C1 segment of cervical spinal cord (tissue), 14 donors: ENCODE results near the gene MED4.

Experiments
- DNase-seq, 14 donors: peaks; one replicate each; lab custom pipeline; 2025; lab: John Stamatoyannopoulos, UW

The MED4 gene, protein sequence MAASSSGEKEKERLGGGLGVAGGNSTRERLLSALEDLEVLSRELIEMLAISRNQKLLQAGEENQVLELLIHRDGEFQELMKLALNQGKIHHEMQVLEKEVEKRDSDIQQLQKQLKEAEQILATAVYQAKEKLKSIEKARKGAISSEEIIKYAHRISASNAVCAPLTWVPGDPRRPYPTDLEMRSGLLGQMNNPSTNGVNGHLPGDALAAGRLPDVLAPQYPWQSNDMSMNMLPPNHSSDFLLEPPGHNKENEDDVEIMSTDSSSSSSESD

DNA sequence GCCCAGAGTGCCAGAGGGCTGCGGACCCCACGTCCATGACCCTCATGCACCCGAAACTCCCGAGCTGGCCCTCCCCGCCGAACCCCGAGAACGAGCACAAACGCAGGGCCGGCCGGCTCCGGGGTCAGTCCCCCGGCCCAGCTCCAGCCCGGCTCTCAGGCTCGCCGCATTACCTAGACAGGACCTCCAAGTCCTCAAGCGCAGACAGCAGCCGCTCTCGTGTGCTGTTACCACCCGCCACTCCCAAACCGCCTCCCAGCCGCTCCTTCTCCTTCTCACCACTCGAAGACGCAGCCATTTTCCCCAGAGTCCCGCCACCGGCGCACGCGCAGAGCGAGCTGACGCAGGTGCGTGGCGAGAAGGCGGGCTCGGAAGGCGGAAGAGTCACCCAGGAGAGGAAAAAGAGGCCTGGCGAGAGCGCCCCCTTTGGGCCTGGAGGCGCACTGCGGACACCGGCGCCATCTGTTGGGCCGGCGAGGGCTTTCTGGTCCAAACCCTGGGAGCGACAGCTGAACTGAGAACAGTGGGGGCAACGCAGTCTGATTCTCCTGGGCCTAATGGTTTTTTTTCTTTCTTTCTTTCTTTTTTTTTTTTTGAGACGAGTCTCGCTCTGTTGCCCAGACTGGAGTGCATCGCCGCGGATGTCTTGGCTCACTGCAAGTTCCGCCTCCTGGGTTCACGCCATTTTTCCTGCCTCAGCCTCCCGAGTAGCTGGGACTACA is at the start of gene MED4:
MED4 (minus strand) TSS at position 324 of the 722 bp plus-strand sequence; CDS start at position 298, 26 bp downstream.
- DNase-seq, result peak; percentile 67 to 97 (median 90)

DNA sequence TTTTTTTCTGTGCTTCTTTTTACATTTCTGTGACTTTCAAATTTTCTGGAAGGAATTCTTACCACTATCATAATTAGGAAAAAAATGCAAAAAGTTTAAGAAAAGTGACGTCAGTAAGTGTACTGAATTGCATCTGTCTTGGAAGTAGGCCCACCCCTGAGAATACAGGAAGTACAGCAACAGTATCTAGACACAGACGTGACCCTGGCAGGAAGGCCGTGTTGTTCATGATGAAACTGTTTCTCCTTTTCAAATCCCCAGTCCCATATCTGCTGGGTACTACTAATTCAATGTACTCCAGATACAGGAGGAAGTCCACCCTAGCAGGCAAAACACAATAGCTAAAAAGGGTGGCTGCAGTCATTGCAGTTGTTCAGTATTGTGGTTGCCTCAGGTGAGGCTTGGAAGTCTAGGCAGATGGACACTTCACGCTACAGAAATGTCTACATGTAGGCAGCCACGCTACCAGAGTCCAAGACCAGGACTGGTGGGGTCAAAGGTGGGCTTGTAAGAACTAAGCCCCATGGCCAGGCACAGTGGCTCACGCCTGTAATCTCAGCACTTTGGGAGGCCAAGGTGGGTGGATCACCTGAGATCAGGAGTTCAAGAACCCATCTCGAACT is 49.6 kb upstream of the MED4 start:
- DNase-seq, result peak in 3 of 14 donors; percentile 9 to 32 (median 22)

DNA sequence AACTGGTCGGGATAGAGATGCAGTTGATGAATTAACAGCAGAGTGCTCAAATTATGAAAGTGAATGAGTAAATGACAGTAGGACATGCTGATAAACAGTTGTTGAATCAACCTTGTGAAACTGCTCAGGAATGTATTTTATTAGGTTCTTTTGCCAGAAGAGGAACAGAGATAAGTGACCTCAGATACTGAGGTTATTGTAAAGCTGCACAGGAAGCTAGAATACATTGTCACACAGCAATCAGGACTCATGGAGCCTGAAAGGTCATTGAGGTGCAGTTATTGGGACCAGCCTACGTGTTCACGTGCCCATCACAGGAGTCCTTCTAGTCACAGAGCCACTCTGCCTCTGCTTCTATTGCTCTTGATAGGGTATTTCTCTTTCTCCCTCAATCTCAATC is 47.5 kb upstream of the MED4 start:
- DNase-seq, result no peak

DNA sequence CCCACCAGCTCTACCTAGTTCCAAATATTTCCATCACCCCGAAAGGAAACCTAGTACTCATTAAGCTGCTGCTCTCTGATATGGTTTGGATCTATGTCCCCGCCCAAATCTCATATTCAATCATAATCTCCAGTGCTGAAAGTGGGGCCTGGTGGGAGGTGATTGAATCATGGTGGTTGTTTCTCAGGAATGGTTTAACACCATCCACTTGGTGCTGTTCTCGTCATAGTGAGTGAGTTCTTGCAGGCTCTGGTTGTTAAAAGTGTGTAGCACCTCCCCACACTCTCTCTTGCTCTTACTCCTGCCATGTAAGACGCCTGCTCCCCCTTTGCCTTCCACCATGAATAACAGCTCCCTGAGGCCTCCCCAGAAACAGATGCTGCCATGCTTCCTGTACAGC is 43.4 kb upstream of the MED4 start:
- no peak for DNase-seq

DNA sequence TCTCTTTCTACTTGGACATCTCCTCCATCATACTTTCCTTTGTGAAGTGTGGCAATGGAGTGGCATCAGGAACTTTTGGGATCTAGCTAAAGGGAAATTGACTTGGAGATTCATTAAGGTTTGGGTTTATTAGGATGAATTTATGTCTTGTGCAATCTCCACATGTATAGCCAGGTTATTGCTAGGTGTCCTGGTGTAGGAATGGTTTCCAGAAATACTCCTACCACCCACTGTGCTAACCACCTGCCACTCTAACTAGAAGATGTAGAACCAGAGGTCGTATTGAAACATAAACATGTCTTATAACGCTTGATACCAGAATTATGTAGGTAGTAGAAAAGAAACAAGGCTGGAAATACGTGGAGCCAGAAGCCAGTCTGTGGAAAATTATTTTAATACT is 38.1 kb upstream of the MED4 start:
- peak in 1 of 14 donors; percentile 92 for DNase-seq

DNA sequence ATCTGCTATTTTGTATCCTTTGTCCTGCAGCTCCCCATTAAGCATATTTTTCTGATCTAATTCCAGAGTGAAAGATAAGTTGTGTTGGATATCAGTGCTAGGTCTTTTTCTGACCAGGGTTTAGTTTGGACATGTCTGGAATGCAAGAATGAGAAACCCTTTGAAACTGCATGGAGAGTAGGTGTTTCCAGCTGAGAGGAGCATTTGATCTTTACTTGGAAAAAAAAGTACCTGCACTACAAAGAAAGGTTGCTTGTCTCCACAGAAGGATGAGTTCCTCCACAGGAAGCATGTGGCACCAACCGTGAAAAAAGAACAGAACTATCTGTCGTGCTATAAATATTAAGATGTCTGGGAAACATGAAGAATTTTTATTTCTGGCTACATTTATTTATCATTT is 36.6 kb upstream of the MED4 start:
- peak in 1 of 14 donors; percentile 42 for DNase-seq

DNA sequence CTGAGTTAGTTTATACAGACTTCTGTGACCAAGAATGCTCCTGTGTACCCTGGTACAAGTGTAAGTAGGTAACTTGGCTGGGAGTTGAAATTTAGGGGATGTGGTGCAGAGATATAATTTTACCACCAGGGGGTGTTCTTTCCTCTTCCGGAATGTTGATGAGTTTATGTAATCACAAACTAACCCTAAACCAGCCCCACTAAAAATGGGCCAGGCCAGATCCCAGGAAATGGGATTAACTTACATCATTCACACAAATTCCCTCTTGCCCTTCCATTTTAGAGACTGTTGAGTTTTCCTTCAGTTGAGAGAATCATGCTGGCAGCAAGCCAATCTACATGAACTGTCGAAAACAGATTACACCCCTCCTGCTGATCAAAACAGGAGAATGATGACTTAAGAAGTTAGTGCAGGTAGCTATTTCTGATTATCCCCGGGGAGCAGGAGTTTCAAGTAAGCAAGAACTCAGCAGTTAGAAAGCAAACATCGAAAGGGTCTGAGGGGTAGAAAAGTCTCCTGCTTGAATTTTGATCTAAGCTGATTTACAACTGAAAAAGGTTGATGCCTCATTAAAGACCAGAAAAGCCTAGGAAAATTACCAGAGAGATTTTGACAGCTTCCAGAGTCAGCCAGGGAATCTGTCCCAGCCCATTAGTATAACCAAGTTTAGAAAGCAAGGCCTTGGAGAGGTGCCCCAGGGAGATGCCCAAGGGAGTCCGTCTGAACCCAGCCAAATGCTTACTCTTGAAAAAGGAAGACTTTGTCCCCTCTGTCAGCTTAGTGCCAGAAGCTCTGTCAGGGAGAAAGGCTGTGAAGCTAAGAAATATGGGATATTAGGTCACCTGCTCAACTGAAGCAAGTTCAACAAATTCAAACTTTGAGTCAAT is 32.3 kb upstream of the MED4 start:
- DNase-seq, result peak in 12 of 14 donors; percentile 4 to 95 (median 32)

DNA sequence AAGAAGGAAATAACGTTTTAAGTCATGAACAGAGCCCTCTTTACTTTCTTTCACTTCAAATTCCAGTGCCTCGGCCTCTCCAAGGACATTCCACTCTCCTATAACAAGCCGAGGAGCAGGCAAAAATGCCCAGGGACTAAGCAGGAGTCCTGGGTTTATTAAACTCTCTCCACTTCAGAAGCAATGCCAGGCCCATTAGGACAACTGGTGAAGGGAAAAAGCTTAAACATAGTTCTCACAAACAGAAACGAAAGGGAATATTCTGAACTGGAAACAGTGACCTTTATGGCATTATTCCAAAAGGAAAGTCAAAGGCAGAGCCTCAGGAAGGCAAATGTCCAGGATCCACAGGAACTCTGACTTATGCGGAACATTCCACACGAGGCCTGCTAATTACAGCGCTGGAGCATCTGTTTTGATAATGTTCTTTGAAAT is 30.9 kb upstream of the MED4 start:
- DNase-seq, result peak in 1 of 14 donors; percentile 52

DNA sequence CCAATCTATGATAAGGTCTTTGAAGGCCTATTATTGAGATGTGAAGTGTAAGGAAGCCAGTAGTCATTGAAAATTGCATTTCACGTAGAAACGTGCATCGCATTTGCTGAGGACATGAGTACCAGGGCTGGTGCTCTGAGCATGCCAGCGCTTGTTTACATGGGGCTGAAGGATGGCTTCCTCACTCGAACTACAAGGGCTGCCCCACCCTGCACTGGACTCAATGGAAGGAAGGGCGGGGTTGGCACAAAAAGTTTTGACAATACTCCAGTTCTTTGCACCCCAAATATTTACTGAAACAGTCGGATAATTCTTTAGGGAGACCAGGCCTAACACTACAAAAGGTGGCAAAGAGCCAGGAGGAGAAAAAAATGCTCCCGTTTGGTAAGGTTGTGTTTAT is 28.9 kb upstream of the MED4 start:
- DNase-seq, result no peak

DNA sequence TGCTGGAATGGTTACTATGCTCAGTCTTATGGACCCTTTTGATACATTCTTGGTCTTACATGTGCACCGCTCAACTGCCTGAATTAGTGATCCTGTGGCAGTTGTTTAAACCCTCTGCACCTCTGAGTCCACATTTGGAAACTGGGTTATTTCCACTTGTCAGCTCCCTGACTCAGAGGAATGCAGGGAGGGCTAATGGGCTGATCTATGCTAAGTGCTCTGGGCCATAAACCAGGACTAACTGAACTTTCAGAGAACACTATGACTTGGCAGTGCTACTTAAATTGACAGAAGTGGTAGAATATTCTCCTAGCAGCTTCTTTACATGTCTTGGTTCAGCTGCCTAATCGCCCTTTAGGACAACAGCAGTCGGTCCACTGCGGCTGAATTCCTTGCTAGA is 26.8 kb upstream of the MED4 start:
- no peak for DNase-seq

DNA sequence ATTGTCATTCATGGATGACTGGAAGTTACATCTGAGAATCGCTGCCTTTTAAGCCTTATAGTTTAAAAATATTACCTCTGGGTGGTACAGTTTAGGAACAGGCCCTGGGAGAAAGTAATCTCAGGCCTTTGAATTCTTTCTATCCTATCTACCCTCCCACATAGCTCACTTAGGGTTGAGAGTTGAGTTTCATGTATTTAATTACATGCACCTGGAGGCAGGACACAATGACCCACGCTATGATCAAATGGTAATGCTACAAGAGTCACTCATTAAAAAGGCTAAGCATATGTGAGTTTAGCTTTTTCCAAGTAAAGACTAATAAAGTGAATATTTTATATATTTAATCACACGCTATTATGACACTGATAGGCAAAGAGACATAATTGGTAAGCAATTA is 25.3 kb upstream of the MED4 start:
- DNase-seq, result no peak

DNA sequence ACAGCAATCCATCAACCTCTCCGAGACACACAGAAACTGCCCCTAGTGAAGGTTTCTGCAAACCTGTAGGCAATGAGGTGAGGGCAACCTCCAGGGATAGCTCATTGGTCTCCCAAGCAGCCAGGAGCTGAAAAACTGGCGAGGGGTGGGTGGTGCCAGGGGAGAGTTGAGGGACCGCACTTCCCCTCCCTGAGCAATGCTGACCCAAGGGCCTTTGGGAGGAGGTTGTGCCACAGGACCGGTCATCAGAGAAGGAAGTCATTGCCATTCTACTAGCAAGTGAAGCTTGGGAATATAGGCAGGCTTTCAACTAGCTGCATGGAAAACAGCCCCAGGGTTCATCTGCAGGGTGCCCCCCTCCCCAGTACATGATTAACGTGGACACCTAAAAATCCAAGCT is 23.1 kb upstream of the MED4 start:
- DNase-seq, result no peak

DNA sequence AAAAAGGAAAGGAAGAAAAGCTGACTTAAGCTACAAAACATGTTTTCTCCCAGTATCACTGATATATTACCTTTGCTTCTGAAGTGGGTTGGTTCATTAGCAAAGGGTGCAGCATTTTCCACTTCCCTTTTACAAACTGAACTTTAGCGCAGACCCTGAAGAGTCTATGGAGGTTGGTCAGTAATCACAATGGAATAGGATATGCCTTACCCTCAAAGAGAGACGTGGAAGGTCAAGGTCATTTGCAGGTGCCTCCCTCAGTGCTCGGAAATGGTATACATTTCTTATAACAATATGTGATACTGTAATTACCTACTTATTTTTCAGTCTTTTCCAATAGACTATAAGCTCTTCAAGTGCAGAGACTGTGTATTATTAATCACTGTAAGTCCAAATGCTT is 21.9 kb upstream of the MED4 start:
- DNase-seq, result no peak

DNA sequence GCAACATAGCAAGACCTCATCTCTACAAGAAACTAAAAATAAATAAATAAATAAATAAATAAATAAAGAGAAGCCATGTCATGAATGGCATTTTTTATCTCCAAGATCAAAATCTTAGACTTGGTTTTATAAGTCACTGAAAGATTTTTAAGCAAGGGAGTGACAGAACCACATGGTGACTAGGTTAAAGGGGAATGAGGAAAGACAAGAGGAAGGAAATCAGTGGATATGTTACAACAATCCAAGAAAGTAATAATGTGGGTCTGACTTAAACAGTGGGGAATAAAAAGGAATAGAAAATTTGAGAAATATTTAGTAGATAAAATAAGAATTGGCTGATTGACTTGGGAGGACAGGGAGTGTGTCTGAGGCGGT is 18.8 kb upstream of the MED4 start:
- DNase-seq, result no peak

DNA sequence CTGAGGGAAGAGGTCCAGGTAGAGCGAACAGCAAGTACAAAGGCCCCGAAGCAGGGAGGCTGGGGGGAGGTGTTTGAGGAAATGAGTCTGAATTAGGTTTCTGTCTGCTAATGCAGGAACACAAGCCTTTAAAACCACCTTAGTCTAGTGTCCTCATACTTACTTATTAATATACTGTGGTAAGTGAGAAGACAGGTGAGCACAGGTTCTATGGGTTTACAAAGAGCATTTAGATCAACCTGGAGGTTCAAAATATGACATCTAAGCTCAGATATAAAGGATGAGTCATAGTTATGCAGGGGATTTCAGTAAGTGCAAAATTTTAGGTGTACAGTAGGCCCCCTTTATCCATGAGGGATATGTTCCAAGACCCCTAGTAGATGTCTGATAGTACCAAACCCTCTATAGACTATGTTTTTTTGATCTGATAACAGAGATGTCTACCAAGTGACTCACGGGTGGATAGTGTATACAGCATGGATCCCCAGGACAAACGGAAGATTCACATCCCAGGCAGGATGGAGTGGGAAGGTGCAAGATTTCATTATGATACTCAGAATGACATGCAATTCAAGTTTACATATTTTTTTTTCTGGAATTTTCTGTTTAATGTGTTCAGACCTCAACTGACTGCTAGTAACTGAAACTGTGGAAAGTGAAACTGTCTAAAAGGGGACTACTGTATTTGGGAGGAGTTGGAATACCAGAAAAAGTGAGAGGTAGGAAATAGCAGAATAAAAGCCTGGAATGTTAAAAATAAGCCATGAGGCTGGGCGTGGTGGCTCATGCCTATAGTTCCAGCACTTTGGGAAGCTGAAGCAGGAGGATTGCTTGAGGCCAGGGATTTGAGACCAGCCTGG is 18.2 kb upstream of the MED4 start:
- DNase-seq, result no peak

DNA sequence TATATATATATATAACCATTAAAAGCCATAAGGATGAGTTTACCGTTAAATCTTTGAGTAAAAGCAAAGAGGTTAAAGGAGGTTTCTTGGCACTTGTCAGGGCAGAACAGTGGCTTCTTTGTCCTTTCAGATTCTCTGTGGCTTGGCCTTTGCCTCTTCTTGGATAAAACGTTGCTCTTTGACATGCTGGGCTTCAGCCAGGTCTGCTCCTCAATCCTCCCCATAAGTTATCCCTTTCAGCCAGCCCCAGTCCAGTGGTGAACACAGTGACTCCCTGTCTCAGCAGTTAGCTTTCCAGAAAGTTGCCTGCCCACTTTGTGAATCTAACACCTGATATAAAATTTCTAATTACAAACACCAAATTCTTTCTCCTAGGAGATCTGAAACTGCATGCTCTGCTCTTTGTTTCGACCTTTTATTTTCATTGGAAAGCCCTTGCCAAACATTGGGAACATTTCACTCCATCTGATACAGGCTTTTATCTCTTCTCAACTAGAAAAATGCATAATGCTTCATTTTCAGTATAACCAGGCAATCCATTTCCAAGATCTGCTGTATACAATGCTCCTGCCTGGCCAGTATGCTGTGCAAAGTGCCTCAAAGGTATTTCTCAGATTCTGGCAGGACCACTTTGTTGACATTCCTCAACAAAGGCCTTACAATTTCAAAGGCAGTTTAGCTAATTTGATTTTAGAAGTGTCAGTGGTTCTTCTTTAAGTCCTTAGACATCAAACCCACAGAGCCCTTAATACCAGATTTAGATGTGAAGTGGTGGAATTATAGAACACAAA is 16.2 kb upstream of the MED4 start:
- DNase-seq, result peak in 8 of 14 donors; percentile 2 to 33 (median 16)

DNA sequence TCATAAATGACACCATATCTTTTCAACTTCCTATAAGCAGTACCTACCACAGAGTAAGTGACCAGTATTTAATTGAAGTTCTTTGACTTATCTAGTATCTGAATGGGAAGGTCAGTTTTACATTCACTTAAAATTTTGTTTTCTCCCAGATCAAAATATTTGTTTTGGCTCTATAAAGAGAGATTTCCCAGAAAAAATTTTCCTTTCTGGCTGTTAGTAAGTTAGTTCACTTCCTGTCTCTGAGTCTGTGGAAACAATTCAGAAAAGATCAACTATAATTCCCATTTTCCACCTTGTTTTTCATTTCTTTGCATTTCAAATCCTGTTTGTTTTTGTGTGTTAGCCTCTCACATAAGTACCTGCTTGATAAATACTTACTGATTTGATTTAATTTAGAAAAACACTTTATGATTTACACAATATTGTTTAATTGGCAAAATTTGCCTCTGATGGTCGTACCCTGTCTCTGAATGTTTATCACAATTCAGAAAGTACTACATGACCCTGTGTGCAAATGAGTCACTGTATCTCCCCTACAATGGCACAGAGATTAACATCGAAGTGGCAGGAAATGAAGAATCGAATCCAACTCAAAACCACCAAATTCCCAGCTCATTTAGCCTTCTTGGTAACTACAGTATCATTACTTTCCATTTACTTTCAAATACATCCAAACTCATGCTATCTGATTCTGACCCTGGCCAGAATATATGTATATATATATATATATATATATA is 15.4 kb upstream of the MED4 start:
- DNase-seq, result no peak

DNA sequence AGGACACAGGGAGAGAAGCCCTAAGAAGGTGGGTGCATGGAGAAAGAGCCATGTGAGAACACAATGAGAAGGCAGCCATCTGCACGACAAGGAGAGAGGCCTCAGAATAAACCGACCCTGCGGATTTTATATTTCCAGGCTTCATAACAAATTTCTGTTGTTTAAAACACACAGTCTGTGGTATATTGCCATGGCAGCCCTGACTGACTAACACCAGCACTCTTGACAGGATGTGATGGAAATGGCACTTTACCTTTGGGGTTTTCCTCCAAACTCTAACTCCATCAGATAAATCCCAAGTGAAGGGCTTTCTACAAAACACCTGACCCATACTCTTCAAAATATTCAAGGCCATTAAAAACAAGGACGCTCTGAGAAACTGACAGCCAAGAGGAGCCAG is 13.2 kb upstream of the MED4 start:
- no peak for DNase-seq

DNA sequence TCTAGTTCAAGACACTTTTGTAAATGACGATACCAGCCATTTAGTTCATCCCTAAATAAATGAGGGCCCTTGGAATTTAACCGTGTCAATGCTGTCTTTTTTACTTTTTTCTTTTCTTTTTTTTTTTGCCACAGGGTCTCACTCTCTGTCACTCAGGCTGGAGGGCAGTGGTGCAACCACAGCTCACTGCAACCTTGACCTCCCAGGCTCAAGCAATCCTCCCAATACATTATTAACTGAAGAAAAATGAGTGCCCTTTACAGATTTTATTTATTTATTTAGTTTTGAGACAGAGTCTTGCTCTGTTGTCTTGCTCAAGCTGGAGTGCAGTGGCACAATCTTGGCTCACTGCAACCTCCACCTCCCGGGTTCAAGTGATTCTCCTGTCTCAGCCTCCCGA is 2.9 kb upstream of the MED4 start:
- DNase-seq, result no peak
